SU-DHL-6 (cell line): Measurements from ENCODE around the gene BDKRB2.

Source experiments
- H2AFZ ChIP-seq: fragments of 200-600 bp; sonication (generic); 2 replicates; pipeline ENCODE4 v1.6.1; 2014; ENCODE audit warnings: low read depth, mild to moderate bottlenecking, moderate library complexity, mixed read lengths, antibody characterized with exemption, low read length; ENCODE audit not compliant: severe bottlenecking
- H3F3A ChIP-seq: fragments of 200-600 bp; shearing (Covaris generic); 2 replicates; pipeline ENCODE4 v1.6.0; 2016; ENCODE audit warnings: antibody characterized with exemption, mild to moderate bottlenecking; ENCODE audit not compliant: insufficient read depth
- H3K27ac ChIP-seq: fragments of 200-600 bp; sonication (generic); 2 replicates; pipeline ENCODE4 v1.5.1; 2016; ENCODE audit warnings: low read depth, mild to moderate bottlenecking, low read length, moderate library complexity, mixed read lengths
- H3K27me3 ChIP-seq: fragments of 200-600 bp; sonication (generic), shearing (Covaris generic); 2 replicates; pipeline ENCODE4 v1.6.0; 2014; ENCODE audit warnings: mild to moderate bottlenecking, low read length
- H3K36me3 ChIP-seq: fragments of 200-600 bp; sonication (generic); 2 replicates; pipeline ENCODE4 v1.6.1; 2014; ENCODE audit warnings: mild to moderate bottlenecking, low read length, mixed read lengths
- H3K4me2 ChIP-seq: fragments of 300-600, 200-600 bp; shearing (Covaris generic), sonication (generic); 2 replicates; pipeline ENCODE4 v1.6.0; 2014; ENCODE audit warnings: low read length, low read depth, mild to moderate bottlenecking; ENCODE audit not compliant: poor library complexity, severe bottlenecking
- H3K4me3 ChIP-seq: fragments of 200-600 bp; sonication (generic); 2 replicates; pipeline ENCODE4 v1.5.1; 2014; ENCODE audit warnings: antibody characterized with exemption, low read length, mild to moderate bottlenecking, mixed read lengths; ENCODE audit not compliant: insufficient read depth, poor library complexity, severe bottlenecking
- H3K79me2 ChIP-seq: fragments of 200-600 bp; sonication (generic); 2 replicates; pipeline ENCODE4 v1.6.1; 2014; ENCODE audit warnings: mild to moderate bottlenecking, low read length, moderate library complexity; ENCODE audit not compliant: insufficient read depth
- H3K9ac ChIP-seq: fragments of 200-600 bp; sonication (generic); 2 replicates; pipeline ENCODE4 v1.7.0; 2014; ENCODE audit warnings: mild to moderate bottlenecking, low read length
- H3K9me2 ChIP-seq: fragments of 200-600 bp; sonication (generic); replicated peaks from 2 replicates; pipeline ENCODE4 v1.6.1; 2014; ENCODE audit warnings: low read length; ENCODE audit not compliant: insufficient read depth
- H3K9me3 ChIP-seq: fragments of 200-600 bp; sonication (generic); 2 replicates; pipeline ENCODE4 v1.6.1; 2014; ENCODE audit warnings: low read length, mixed read lengths; ENCODE audit not compliant: insufficient read depth
- H4K20me1 ChIP-seq: fragments of 200-600 bp; sonication (generic); 2 replicates; pipeline ENCODE4 v1.6.1; 2014; ENCODE audit warnings: low read depth, mild to moderate bottlenecking, antibody characterized with exemption, low read length, moderate library complexity, mixed read lengths
- CTCF ChIP-seq: fragments of 200-600 bp; sonication (generic); IDR thresholded peaks from one replicate; pipeline ENCODE4 v1.5.1; 2017; ENCODE audit warnings: antibody characterized with exemption, mild to moderate bottlenecking, low read length, moderate library complexity; ENCODE audit not compliant: insufficient read depth, poor library complexity, severe bottlenecking
- EZH2phosphoT487 ChIP-seq: fragments of 200-600 bp; sonication (generic), shearing (Covaris generic); conservative IDR thresholded peaks from 2 replicates; pipeline ENCODE4 v1.6.1; 2018; ENCODE audit warnings: mild to moderate bottlenecking, antibody characterized with exemption, low read length, moderate library complexity, mixed read lengths

Gene BDKRB2

GRCh38 chr14:96221841-96222240, 17.2 kb downstream of the BDKRB2 start:
- Histone ChIP-seq H3K4me2 (no peak overlapping the region), H3K9ac (no peak overlapping the region), H3K9me2 (no peaks in the 10 kb centered on the region), H3K27ac (no peak overlapping the region), H3K27me3 (no peaks in the 10 kb centered on the region), H3K4me3 (no peak overlapping the region), H3F3A (no peaks in the 10 kb centered on the region), H3K36me3 (no peaks in the 10 kb centered on the region), H3K9me3 (no peaks in the 10 kb centered on the region), H3K79me2 (no peaks in the 10 kb centered on the region), H2AFZ (no peak overlapping the region), H4K20me1 (no peaks in the 10 kb centered on the region)
- TF ChIP-seq CTCF, result no peak
- TF ChIP-seq EZH2phosphoT487, result no peak

DNA sequence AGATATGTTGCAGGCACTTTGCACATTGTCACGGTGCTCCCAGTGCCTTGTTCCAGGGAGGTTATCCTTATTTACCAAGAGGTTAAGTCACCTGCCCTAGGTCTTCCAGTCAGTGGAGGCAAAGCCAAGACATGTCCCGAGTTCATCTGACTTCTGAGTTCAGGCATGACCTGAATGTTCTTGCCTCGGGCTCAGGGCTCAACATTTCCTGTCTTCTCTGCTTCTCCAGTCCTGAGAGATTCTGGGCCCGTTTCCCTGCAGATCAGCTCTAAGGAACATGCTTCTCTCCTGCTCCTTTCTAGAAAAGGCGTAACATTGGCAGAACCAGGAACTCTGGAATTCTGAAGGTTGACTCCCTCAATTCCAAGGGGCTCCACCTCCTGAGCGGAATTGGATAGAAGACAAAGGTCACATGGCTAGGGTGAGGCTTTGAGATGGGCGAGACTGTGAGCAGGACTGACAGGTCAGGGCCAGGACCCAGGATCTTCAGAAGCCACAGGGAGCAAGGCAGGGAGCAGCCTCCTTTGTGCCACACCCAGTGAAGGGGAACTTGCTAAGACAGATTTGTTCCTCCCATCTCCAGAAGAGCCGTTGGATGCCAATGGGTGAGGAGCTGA, 19.9 kb downstream of the BDKRB2 start:
- Histone ChIP-seq H2AFZ (no peak overlapping the region), H3K9me2 (no peaks in the 10 kb centered on the region), H3K36me3 (no peaks in the 10 kb centered on the region), H3K27me3 (no peaks in the 10 kb centered on the region), H3F3A (no peaks in the 10 kb centered on the region), H3K79me2 (no peaks in the 10 kb centered on the region), H4K20me1 (no peaks in the 10 kb centered on the region), H3K27ac (no peak overlapping the region), H3K4me3 (no peak overlapping the region), H3K9me3 (no peaks in the 10 kb centered on the region), H3K9ac (no peak overlapping the region), H3K4me2 (no peak overlapping the region)
- TF ChIP-seq EZH2phosphoT487, result no peak

GRCh38 chr14:96225213-96225612, 20.6 kb downstream of the BDKRB2 start:
- Histone ChIP-seq H3K9me2 (no peaks in the 10 kb centered on the region), H3K36me3 (no peaks in the 10 kb centered on the region), H2AFZ (no peak overlapping the region), H3K27ac (no peak overlapping the region), H3K79me2 (no peaks in the 10 kb centered on the region), H3K27me3 (no peaks in the 10 kb centered on the region), H4K20me1 (no peaks in the 10 kb centered on the region), H3K9ac (no peak overlapping the region), H3K4me3 (no peak overlapping the region), H3F3A (no peaks in the 10 kb centered on the region), H3K9me3 (no peaks in the 10 kb centered on the region), H3K4me2 (no peak overlapping the region)
- no peak for TF ChIP-seq EZH2phosphoT487
- no peak for TF ChIP-seq CTCF

- H2AFZ ChIP-seq, result no peak overlapping the region
- no peaks in the 10 kb centered on the region for H3K36me3 ChIP-seq
- H3K9me2 ChIP-seq, result no peaks in the 10 kb centered on the region
- no peak overlapping the region for H3K27ac ChIP-seq
- H4K20me1 ChIP-seq, result no peaks in the 10 kb centered on the region
- H3K9me3 ChIP-seq, result no peaks in the 10 kb centered on the region
- no peaks in the 10 kb centered on the region for H3F3A ChIP-seq
- no peak overlapping the region for H3K4me3 ChIP-seq
- TF ChIP-seq CTCF (no peak), EZH2phosphoT487 (no peak)
- no peaks in the 10 kb centered on the region for H3K79me2 ChIP-seq
- no peaks in the 10 kb centered on the region for H3K27me3 ChIP-seq
- H3K4me2 ChIP-seq, result no peak overlapping the region
- H3K9ac ChIP-seq, result no peak overlapping the region
Observed at GRCh38 chr14:96225745-96226151, 21.1 kb downstream of the BDKRB2 start.
